Ovary (tissue), 9 donors: ENCODE results near the gene SNX21. TPM values are rescaled to one million over a fixed set of nuclear protein-coding genes. Genes with fewer than 3 reads are reported as not detected.

Experiments
- DNase-seq, 5 donors: peaks; one replicate each; pipeline ENCODE4 v3.0.0-alpha.2; 2019 to 2020
- H3K27ac ChIP-seq, 2 donors: fragments of 200-600 bp; one replicate each; pipeline versions ENCODE4 v1.5.1 to v1.8.0; 2019 to 2022
- H3K27me3 ChIP-seq: fragments of 200-600 bp; one replicate; pipeline ENCODE4 v1.8.0; 2022
- H3K36me3 ChIP-seq: fragments of 200-600 bp; sonication (generic); one replicate; pipeline ENCODE4 v1.5.1; 2019
- H3K4me1 ChIP-seq: one replicate; pipeline ENCODE4 v1.8.1; 2013; ENCODE audit warnings: mild to moderate bottlenecking, moderate library complexity; ENCODE audit not compliant: insufficient read depth
- H3K4me3 ChIP-seq: fragments of 200-600 bp; sonication (generic); one replicate; pipeline ENCODE4 v1.5.1; 2017
- H3K9me3 ChIP-seq, 2 donors: fragments of 200-600 bp in 1 of 2; sonication (generic) in 1 of 2; one replicate each; pipeline versions ENCODE4 v1.5.1 to v1.8.1; 2013 to 2019; ENCODE audit warnings: mild to moderate bottlenecking in 1 of 2, moderate library complexity in 1 of 2
- EP300 ChIP-seq: sonication (generic); formaldehyde crosslinking; IDR thresholded peaks from one replicate; pipeline ENCODE4 v1.6.1; 2017; ENCODE audit warnings: antibody characterized with exemption
- POLR2A ChIP-seq: fragments of 450-650 bp; IDR thresholded peaks from one replicate; pipeline ENCODE4 v1.6.1; 2017; ENCODE audit warnings: antibody characterized with exemption, mild to moderate bottlenecking, moderate library complexity
- WGBS, 3 donors: extraction: QIAGEN DNeasy Blood & Tissue Kit in 1 of 3; methylation state at CpG; one replicate each; pipeline versions ENCODE4 v1.1.5 to v1.1.7; 2013 to 2017; 5-methylcytosine and 5-hydroxymethylcytosine counted together
- intact Hi-C, 4 donors: fragments of 100-400 bp; cut with DNase I; formaldehyde crosslinking; loops; one replicate each; pipeline versions ENCODE4 v1.11.0 to v1.15.1; 2022 to 2023
- polyA plus RNA-seq, 2 donors: library from polyadenylated mRNA; stranded (reverse); fragments of 200-250 nt in 1 of 2; fragments of 350-450 nt in 1 of 2; fragmentation: Illumina TruSeq in 1 of 2; extraction: RNeasy Lipid Tissue Mini Kit (QIAGEN cat#74804) in 1 of 2; gene quantifications; one replicate each; pipeline ENCODE4 v1.2.3, GENCODE V29; 2013 to 2014
- total RNA-seq, 7 donors: library from RNA; depleted of rRNA in 2 of 7; stranded (reverse); fragments of >200 nt in 2 of 7; fragmentation: NEBNext Ultra II Directional in 3 of 7; extraction: Animal tissue kit (Norgen Biotek cat#: 25700) in 3 of 7; gene quantifications; one replicate each; pipeline versions ENCODE4 v1.1.0 to v1.2.4, GENCODE V29; 2016 to 2023
- TF ChIP-seq, protein P1 (sequence below), 3 donors: fragments of 450-650 bp in 2 of 3; fragments of 200-600 bp in 1 of 3; IDR thresholded peaks; one replicate each; pipeline versions ENCODE4 v1.5.1 to v1.8.0; 2016 to 2022; ENCODE audit warnings: antibody characterized with exemption in 3 of 3, mild to moderate bottlenecking in 1 of 3
- donor health status: DM: no; HTN: no; CAD: no; lungs with moderate emphysema.
- donor health status: DM: no; HTN: no; CAD: no.
- donor health status: Bipolar disorder and iron deficiency.
- donor health status: DM: yes; HTN: yes; CAD: no.
- donor health status: DM: no; HTN: no; CAD: no.
- donor health status: DM: yes; HTN: yes; CAD: no.

SNX21 gene
- total and polyA plus RNA-seq, 9 donors = 18.2 to 90.1 (median 68.9) TPM

DNA sequence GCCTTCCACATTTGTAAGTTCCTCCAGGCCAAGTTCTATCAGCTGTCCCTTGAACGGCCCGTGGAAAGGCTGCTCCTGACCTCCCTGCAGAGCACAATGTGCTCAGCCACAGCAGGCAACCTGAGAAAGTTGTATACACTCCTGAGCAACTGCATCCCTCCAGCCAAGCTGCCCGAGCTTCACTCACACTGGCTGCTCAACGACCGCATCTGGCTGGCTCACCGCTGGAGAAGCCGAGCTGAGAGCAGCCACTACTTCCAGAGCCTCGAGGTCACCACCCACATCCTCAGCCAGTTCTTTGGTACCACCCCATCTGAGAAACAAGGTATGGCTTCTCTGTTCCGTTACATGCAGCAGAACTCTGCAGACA, 49.5 kb downstream of the SNX21 start:
- intact Hi-C loops = loop anchor here in 1 of 4 donors (10.0 kb wide), 1 partner anchor 62 kb away; no protein-coding TSS in a partner anchor

DNA sequence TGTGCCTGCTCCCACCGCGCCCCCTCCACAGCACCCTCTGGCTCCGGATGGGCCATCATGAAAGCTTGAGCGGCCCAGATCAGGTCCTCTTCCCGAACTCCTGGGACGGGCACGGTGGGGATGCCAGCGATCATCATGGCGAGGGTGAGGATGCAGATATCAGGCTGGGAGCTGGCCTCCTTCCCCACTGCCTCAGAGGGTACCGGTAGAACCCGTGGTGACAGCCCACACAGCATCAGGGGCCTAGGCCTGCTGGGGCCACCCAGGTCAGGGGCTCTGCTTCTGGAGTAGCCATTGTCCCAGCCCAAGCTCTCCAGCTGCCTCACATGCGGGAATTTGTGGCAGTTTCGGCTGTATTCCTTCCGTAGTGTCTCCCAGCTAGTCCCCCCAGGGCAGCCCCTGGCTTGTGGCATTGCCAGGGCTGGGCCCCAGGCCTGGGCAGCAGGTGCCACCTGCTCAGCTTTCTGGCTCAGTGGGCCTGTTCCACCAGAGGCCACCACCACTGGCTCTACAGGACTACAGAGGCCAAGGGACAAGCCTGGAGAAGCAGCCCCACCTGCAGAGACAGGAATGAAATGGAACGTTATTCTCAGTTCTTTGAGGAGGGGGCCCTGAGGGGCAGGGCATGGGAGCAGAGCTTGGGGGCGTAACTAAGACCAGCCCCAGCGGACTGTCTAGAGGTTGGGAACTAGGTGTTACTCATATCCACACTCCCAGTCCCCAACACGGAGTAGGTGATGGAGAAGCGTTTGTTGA, 53.2 kb downstream of the SNX21 start:
- Histone ChIP-seq H3K4me3 (no peak overlapping the region), H3K9me3 (no peaks in the 10 kb centered on the region), H3K27me3 (no peaks in the 10 kb centered on the region), H3K36me3 (no peaks in the 10 kb centered on the region), H3K27ac (no peak overlapping the region), H3K4me1 (peaks cover 3% of the 10 kb centered on the region)
- DNase-seq = peak in 1 of 5 donors; percentile 36
- TF ChIP-seq, protein P1, sequence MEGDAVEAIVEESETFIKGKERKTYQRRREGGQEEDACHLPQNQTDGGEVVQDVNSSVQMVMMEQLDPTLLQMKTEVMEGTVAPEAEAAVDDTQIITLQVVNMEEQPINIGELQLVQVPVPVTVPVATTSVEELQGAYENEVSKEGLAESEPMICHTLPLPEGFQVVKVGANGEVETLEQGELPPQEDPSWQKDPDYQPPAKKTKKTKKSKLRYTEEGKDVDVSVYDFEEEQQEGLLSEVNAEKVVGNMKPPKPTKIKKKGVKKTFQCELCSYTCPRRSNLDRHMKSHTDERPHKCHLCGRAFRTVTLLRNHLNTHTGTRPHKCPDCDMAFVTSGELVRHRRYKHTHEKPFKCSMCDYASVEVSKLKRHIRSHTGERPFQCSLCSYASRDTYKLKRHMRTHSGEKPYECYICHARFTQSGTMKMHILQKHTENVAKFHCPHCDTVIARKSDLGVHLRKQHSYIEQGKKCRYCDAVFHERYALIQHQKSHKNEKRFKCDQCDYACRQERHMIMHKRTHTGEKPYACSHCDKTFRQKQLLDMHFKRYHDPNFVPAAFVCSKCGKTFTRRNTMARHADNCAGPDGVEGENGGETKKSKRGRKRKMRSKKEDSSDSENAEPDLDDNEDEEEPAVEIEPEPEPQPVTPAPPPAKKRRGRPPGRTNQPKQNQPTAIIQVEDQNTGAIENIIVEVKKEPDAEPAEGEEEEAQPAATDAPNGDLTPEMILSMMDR (IDR thresholded peaks at IDR 0.05) = no peak
- TF ChIP-seq EP300 = no peak
- no peak for TF ChIP-seq POLR2A
- WGBS, 3 donors = 82 to 86% (median 84%) methylated on average over 19 of the region's 19 CpGs
- intact Hi-C loops = loop anchor here in 2 of 4 donors (5.0 to 10.0 kb wide), 2 partner anchors 44 to 58 kb away; no protein-coding TSS in a partner anchor

More for the DNA sequence above, 49.5 kb downstream of the SNX21 start:
- no peaks in the 10 kb centered on the region for H3K36me3 ChIP-seq
- no peak overlapping the region for H3K4me3 ChIP-seq
- DNase-seq = no peak
- H3K27ac ChIP-seq = no peak overlapping the region
- H3K27me3 ChIP-seq = no peaks in the 10 kb centered on the region
- H3K9me3 ChIP-seq = no peaks in the 10 kb centered on the region
- WGBS, 3 donors = 65 to 78% (median 75%) methylated on average over 9 of the region's 9 CpGs
- peaks cover 2% of the 10 kb centered on the region for H3K4me1 ChIP-seq
- TF ChIP-seq EP300 (no peak), POLR2A (no peak)
- TF ChIP-seq, protein P1 (IDR thresholded peaks at IDR 0.05) = no peak

DNA sequence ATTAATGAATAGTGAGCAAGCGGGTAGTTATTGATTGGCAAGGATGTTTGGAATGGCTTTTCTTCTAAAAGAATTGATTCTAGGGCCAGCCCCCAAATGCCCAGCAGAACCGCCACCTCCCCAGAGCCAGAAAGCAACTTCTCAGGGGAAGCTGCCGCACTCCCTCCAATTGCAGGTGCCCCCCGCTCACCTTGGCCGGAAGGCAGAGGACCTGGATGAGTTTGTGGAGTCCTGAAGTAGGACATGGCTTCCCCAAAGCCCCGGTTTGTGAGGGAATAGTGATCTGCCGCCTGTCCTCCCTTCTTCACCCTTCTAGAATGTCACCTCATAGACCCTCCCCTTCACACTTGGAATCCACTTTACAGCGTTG, 53.7 kb downstream of the SNX21 start, which contains the start of gene SPATA25:
SPATA25 (minus strand) TSS at position 277 of the 370 bp plus-strand sequence; CDS start at position 245, 32 bp downstream.
- 88 to 91% (median 89%) methylated on average over 8 of the region's 8 CpGs for WGBS, 3 donors
- Histone ChIP-seq H3K9me3 (no peaks in the 10 kb centered on the region), H3K4me3 (no peak within 1 kb of the TSS), H3K27me3 (no peaks in the 10 kb centered on the region), H3K4me1 (peaks cover 3% of the 10 kb centered on the region), H3K27ac (no peak within 1 kb of the TSS), H3K36me3 (no peaks in the 10 kb centered on the region)
- no peak for DNase-seq
- TF ChIP-seq, protein P1 (IDR thresholded peaks at IDR 0.05) = no peak
- intact Hi-C loops = loop anchor here in 2 of 4 donors (5.0 to 10.0 kb wide), 2 partner anchors 45 to 57 kb away; no protein-coding TSS in a partner anchor

DNA sequence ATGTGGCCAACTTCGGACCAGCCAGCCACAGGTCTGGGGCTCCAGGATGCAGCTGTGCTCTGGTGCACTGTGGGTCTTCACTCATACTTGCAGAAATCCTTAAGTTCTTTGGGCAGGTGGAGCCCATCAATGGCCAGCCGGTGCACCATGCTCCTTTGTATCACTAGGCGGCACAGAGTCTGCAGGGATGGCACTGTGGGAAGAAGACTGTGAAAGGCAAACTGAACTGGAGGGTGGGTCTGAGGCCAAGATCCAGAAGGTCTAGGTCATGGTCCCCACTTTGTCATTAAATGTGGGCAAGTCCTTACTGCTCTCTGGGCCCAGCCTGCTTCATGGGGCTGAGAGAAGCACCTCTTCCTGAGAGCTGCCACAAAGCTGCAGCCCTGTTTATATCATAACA, 55.1 kb downstream of the SNX21 start:
- Histone ChIP-seq H3K27ac (no peak overlapping the region), H3K4me1 (peaks cover 9% of the 10 kb centered on the region), H3K27me3 (no peaks in the 10 kb centered on the region), H3K9me3 (no peaks in the 10 kb centered on the region), H3K36me3 (no peaks in the 10 kb centered on the region), H3K4me3 (no peak overlapping the region)
- WGBS, 3 donors = 73 to 83% (median 83%) methylated on average over 3 of the region's 3 CpGs
- intact Hi-C loops = loop anchor here in 2 of 4 donors (5.0 to 10.0 kb wide), 2 partner anchors 46 to 56 kb away; no protein-coding TSS in a partner anchor
- no peak for DNase-seq
- TF ChIP-seq, protein P1 (IDR thresholded peaks at IDR 0.05) = no peak
- TF ChIP-seq EP300 (no peak), POLR2A (no peak)
